ENCODE data around the gene TRPC5OS. TPM values are rescaled to one million over a fixed set of nuclear protein-coding genes. Genes with fewer than 3 reads are reported as not detected.

Gene TRPC5OS
- total and polyA plus RNA-seq, 2 of the 8 experiments (the other 6 are each of a cell fraction or from before 2014, with no cell fraction given) = not detected

DNA sequence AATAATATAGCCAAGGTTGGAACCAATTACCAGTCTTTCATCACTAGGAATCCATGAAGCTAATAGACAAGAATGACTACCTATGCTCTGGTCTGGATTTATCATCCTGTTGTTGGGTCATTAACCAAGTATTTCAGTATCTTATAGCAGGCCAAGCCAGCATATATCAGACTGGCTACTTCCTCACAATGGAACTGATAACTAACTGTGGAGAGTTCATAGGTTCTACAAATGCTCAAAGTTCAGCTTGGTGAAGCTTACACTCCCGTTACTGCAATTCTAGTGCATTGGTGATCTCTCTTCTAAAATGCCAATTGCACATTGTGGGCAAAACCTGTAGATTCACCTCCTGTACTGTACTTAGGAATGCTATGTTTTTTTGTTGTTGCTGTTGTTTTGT lies 4.8 kb downstream of the TRPC5OS start:
- no peaks in the 10 kb centered on the region for H3K79me1 ChIP-seq (ENCODE audit: low read depth, low read length)
- H3K9me3 ChIP-seq (ENCODE audit: insufficient read depth in 2 of 2, low read depth in 1 of 2, low read length in 1 of 2) = no peaks in the 10 kb centered on the region
- H4K91ac ChIP-seq (replicated peaks; ENCODE audit: insufficient read length, low read length) = no peak overlapping the region
- no peak for FAIRE-seq
- no peaks in the 10 kb centered on the region for H3K36me3 ChIP-seq (ENCODE audit: control insufficient read depth in 2 of 4, insufficient read depth in 4 of 4, low read length in 3 of 4)
- H2BK5ac ChIP-seq (ENCODE audit: low read depth, low read length) = no peak overlapping the region
- no peaks in the 10 kb centered on the region for H3K27me3 ChIP-seq (replicated peaks in 1 of 4; ENCODE audit: control insufficient read depth in 3 of 4, extremely low read depth in 1 of 4, insufficient read depth in 3 of 4, low read length in 3 of 4)
- H4K8ac ChIP-seq (ENCODE audit: extremely low read depth, insufficient read depth, low read length) = no peak overlapping the region
- no peaks in the 10 kb centered on the region for H3K4me1 ChIP-seq (replicated peaks in 1 of 4; ENCODE audit: control insufficient read depth in 3 of 4, insufficient read depth in 4 of 4, low read length in 3 of 4)
- ChIA-PET POLR2A (ENCODE audit: partially characterized antibody) (no interaction called here), CTCF (ENCODE audit: partially characterized antibody) (no interaction called here)
- no peak overlapping the region for H3K4me2 ChIP-seq (ENCODE audit: insufficient read depth in 1 of 2, low read depth in 2 of 2, low read length in 2 of 2)
- H3K56ac ChIP-seq (replicated peaks; ENCODE audit: insufficient read length, low read depth, low read length) = no peak overlapping the region
- TF ChIP-seq HDAC2 (IDR thresholded peaks at IDR 0.05; ENCODE audit: borderline replicate concordance in 1 of 2, low read depth in 2 of 2, low read length in 2 of 2) = no peak
- no peak for TF ChIP-seq NANOG (IDR thresholded peaks at IDR 0.05; ENCODE audit: insufficient read depth, low read depth, low read length, poor library complexity, severe bottlenecking)
- TF ChIP-seq, protein P1, sequence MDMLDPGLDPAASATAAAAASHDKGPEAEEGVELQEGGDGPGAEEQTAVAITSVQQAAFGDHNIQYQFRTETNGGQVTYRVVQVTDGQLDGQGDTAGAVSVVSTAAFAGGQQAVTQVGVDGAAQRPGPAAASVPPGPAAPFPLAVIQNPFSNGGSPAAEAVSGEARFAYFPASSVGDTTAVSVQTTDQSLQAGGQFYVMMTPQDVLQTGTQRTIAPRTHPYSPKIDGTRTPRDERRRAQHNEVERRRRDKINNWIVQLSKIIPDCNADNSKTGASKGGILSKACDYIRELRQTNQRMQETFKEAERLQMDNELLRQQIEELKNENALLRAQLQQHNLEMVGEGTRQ (IDR thresholded peaks at IDR 0.05; ENCODE audit: low read length) = no peak
- no peak for TF ChIP-seq CBX5 (IDR thresholded peaks at IDR 0.05; ENCODE audit: low read depth, low read length)
- no peak for TF ChIP-seq CBX8 (IDR thresholded peaks at IDR 0.05; ENCODE audit: borderline replicate concordance, low read depth, low read length)
- no peak for TF ChIP-seq SP4 (IDR thresholded peaks at IDR 0.05; ENCODE audit: low read length)
- no peak for TF ChIP-seq BRCA1 (IDR thresholded peaks at IDR 0.05; ENCODE audit: low read depth, low read length)
- TF ChIP-seq FOSL1 (IDR thresholded peaks at IDR 0.05; ENCODE audit: insufficient read depth, low read depth, low read length) = no peak
- TF ChIP-seq BCL11A (IDR thresholded peaks at IDR 0.05; ENCODE audit: low read depth in 2 of 2, low read length in 2 of 2) = no peak
- no peak for TF ChIP-seq HDAC6 (IDR thresholded peaks at IDR 0.05; ENCODE audit: low read depth, low read length)
- no peak for TF ChIP-seq KDM4A (IDR thresholded peaks at IDR 0.05; ENCODE audit: low read depth, low read length, severe bottlenecking)
- no peak for TF ChIP-seq RFX5 (IDR thresholded peaks at IDR 0.05; ENCODE audit: borderline replicate concordance, low read depth, low read length)
- no peak overlapping the region for H3K27ac ChIP-seq (ENCODE audit: low read depth, low read length)
- no peak overlapping the region for H2AFZ ChIP-seq (ENCODE audit: low read length)
- H3K79me2 ChIP-seq (ENCODE audit: control insufficient read depth in 1 of 2, insufficient read depth in 2 of 2, low read length in 2 of 2) = no peaks in the 10 kb centered on the region
- H3K14ac ChIP-seq (ENCODE audit: insufficient read length) = no peak overlapping the region
- no peak overlapping the region for H2BK20ac ChIP-seq (ENCODE audit: low read length)
- no peak overlapping the region for H3K9ac ChIP-seq (replicated peaks in 1 of 4; ENCODE audit: extremely low read depth in 1 of 4, low read depth in 3 of 4, low read length in 3 of 4)
- 80% methylated on average over 1 of the region's 1 CpG; no CpG with 5 or more reads in 1 of the 2 experiments for WGBS, 2 experiments (ENCODE audit: extremely low coverage in 1 of 2, insufficient coverage in 1 of 2, insufficient read length in 1 of 2, insufficient replicate concordance in 2 of 2, low coverage in 1 of 2, low lambda C conversion rate in 2 of 2, missing lambda C conversion rate in 1 of 2)
- no peak overlapping the region for H3K4me3 ChIP-seq (ENCODE audit: extremely low read depth in 1 of 4, insufficient read depth in 2 of 4, low read depth in 3 of 4, low read length in 4 of 4)
- no peaks in the 10 kb centered on the region for H3K23me2 ChIP-seq (ENCODE audit: low read depth, low read length)
- H3K18ac ChIP-seq (ENCODE audit: extremely low read depth, low read length) = no peak overlapping the region
- H3K23ac ChIP-seq (ENCODE audit: insufficient read length) = no peak overlapping the region
- H4K20me1 ChIP-seq (replicated peaks in 1 of 2; ENCODE audit: control insufficient read depth in 1 of 2, insufficient read depth in 2 of 2, low read length in 2 of 2) = no peaks in the 10 kb centered on the region
- no peak overlapping the region for H2BK15ac ChIP-seq (ENCODE audit: low read length)
- no peak overlapping the region for H2AK5ac ChIP-seq (ENCODE audit: low read depth, low read length)
- H2BK12ac ChIP-seq (ENCODE audit: low read depth, low read length) = no peak overlapping the region
- H2BK120ac ChIP-seq (replicated peaks; ENCODE audit: low read depth, low read length) = no peak overlapping the region
- DNase-seq (ENCODE audit: low read depth in 1 of 2, low spot score in 2 of 2) = no peak
- no peak overlapping the region for H4K5ac ChIP-seq (ENCODE audit: insufficient read length, low read depth, low read length)
- H3K4ac ChIP-seq (replicated peaks; ENCODE audit: insufficient read length, low read depth, low read length) = no peak overlapping the region
